Heart left ventricle (tissue), 16 donors: ENCODE measurements around the gene SAA4. TPM values are rescaled to one million over a fixed set of nuclear protein-coding genes. Genes with fewer than 3 reads are reported as not detected.
"Not testable (repeated sequence)": the region's sequence is repeated elsewhere in the genome, so short reads cannot be mapped to it uniquely, and the experiment has no call there.

Experiments used
- ATAC-seq, 4 donors: fragments of 200-7000 bp; cut with Tn5 transposase; one replicate each; pipeline ENCODE4 v1.9.1; 2020 to 2022; ENCODE audit warnings: moderate library complexity in 4 of 4, mild to moderate bottlenecking in 3 of 4, moderate number of reproducible peaks in 1 of 4
- DNase-seq, 5 donors: peaks; one replicate each; pipeline ENCODE4 v3.0.0-alpha.2; 2020
- H3K27ac ChIP-seq, 12 donors: fragments of 200-600 bp; sonication (generic) in 4 of 12; one replicate each; pipeline versions ENCODE4 v1.5.0 to v1.8.0; 2016 to 2022; ENCODE audit warnings: mild to moderate bottlenecking in 2 of 12
- H3K27me3 ChIP-seq, 9 donors: fragments of 200-600 bp; sonication (generic) in 2 of 9; one replicate each; pipeline versions ENCODE4 v1.5.1 to v1.8.0; 2016 to 2022; ENCODE audit warnings: mild to moderate bottlenecking in 3 of 9
- H3K36me3 ChIP-seq, 9 donors: fragments of 200-600 bp; sonication (generic) in 2 of 9; one replicate each; pipeline versions ENCODE4 v1.5.0 to v1.8.0; 2018 to 2022; ENCODE audit warnings: mild to moderate bottlenecking in 2 of 9
- H3K4me1 ChIP-seq, 12 donors: fragments of 200-600 bp; sonication (generic) in 4 of 12; one replicate each; pipeline versions ENCODE4 v1.5.0 to v1.8.0; 2016 to 2022; ENCODE audit warnings: mild to moderate bottlenecking in 3 of 12
- H3K4me3 ChIP-seq, 12 donors: fragments of 200-600 bp; sonication (generic) in 4 of 12; one replicate each; pipeline versions ENCODE4 v1.5.0 to v1.8.0; 2017 to 2022; ENCODE audit warnings: mild to moderate bottlenecking in 9 of 12, moderate library complexity in 4 of 12
- H3K9me3 ChIP-seq, 12 donors: fragments of 200-600 bp; sonication (generic) in 4 of 12; one replicate each; pipeline versions ENCODE4 v1.5.0 to v1.8.0; 2016 to 2022; ENCODE audit warnings: mild to moderate bottlenecking in 1 of 12
- CTCF ChIP-seq, 12 donors: fragments of 200-600 bp; sonication (generic) in 4 of 12; IDR thresholded peaks; one replicate each; pipeline versions ENCODE4 v1.5.0 to v1.8.0; 2018 to 2022; ENCODE audit warnings: antibody characterized with exemption in 12 of 12, mild to moderate bottlenecking in 5 of 12
- POLR2A ChIP-seq, 2 donors: fragments of 450-650 bp; IDR thresholded peaks; one replicate each; pipeline ENCODE4 v1.6.1; 2017; ENCODE audit warnings: antibody characterized with exemption in 2 of 2, mild to moderate bottlenecking in 2 of 2, moderate library complexity in 2 of 2
- WGBS, 4 donors: extraction: QIAGEN DNeasy Blood & Tissue Kit in 2 of 4; methylation state at CpG; one replicate each; pipeline versions ENCODE4 v1.1.5 to v1.1.7; 2013 to 2018; 5-methylcytosine and 5-hydroxymethylcytosine counted together
- intact Hi-C, 10 donors: fragments of 100-400 bp; cut with DNase I; formaldehyde crosslinking; loops; one replicate each; pipeline versions ENCODE4 v1.11.1 to v1.14.2; 2022
- polyA plus RNA-seq, 2 donors: library from polyadenylated mRNA; stranded (reverse); fragments of 200-250 nt; gene quantifications; one replicate each; pipeline ENCODE4 v1.2.3, GENCODE V29; 2013
- total RNA-seq, 9 donors: library from RNA; depleted of rRNA in 2 of 9; stranded (reverse); fragments of >200 nt in 2 of 9; fragmentation: NEBNext Ultra II Directional in 3 of 9; extraction: Animal tissue kit (Norgen Biotek cat#: 25700) in 3 of 9; gene quantifications; one replicate each; pipeline versions ENCODE4 v1.1.0 to v1.2.4, GENCODE V29; 2016 to 2023
- donor health status: ischemic (EF 13 %, LVEDD 7.1; RV severe dilation, severe dysfunction).
- donor health status: healthy with polysubstance abuse.
- donor health status: DM: no; HTN: yes; CAD: no.
- donor health status: DM: no; HTN: no; CAD: no.
- donor health status: ischemic (EF 25% LVEDD 6.9; RV normal size, moderate dysfunction).
- donor health status: ischemic (EF 25% LVEDD 5.7; RV mildly dilated, moderate dysfunction).
- donor health status: healthy.
- donor health status: DM: yes; HTN: yes; CAD: no.
- donor health status: ischemic (EF 35%, LVEDD 5.7; RV mildly dilated, moderate dysfunction).
- donor health status: nonischemic (EF 11% LVEDD 7.7; RV severe dilation, severe dysfunction).
- donor health status: DM: yes; HTN: yes; CAD: no.
- donor health status: PGD.
- donor health status: ischemic (EF 29% LVEDD 5.4; RV normal size, mild dysfunction).
- donor health status: nonischemic (EF 23%, LVEDD 6.1; RV moderate dilation, normal function).

The SAA4 gene
- total and polyA plus RNA-seq, 11 donors: not detected

GRCh38 chr11:18193010-18193409 is 43.6 kb downstream of the SAA4 start:
- Histone ChIP-seq H3K9me3 (no peaks in the 10 kb centered on the region), H3K36me3 (no peaks in the 10 kb centered on the region), H3K4me1 (no peaks in the 10 kb centered on the region), H3K4me3 (no peak overlapping the region), H3K27me3 (peaks cover 0 to 16% (median 0%) of the 10 kb centered on the region in 9 donors), H3K27ac (no peak overlapping the region)
- ATAC-seq (no peak), DNase-seq (no peak)
- intact Hi-C loops: no loop called here
- 19 to 27% (median 24%) methylated on average over 4 of the region's 4 CpGs for WGBS, 4 donors
- no peak for TF ChIP-seq CTCF (IDR thresholded peaks at IDR 0.05)
- TF ChIP-seq POLR2A (IDR thresholded peaks at IDR 0.05): no peak

GRCh38 chr11:18191376-18191775 is 45.2 kb downstream of the SAA4 start:
- WGBS, 4 donors: 91 to 95% (median 94%) methylated on average over 3 of the region's 3 CpGs
- H3K9me3 ChIP-seq: no peaks in the 10 kb centered on the region
- H3K4me3 ChIP-seq: no peak overlapping the region
- TF ChIP-seq POLR2A (IDR thresholded peaks at IDR 0.05): no peak
- TF ChIP-seq CTCF (IDR thresholded peaks at IDR 0.05): no peak
- no peaks in the 10 kb centered on the region for H3K4me1 ChIP-seq
- peaks cover 0 to 26% (median 0%) of the 10 kb centered on the region in 9 donors for H3K27me3 ChIP-seq
- DNase-seq: no peak
- H3K27ac ChIP-seq: no peak overlapping the region
- no peak for ATAC-seq
- intact Hi-C loops: no loop called here
- no peaks in the 10 kb centered on the region for H3K36me3 ChIP-seq

- intact Hi-C loops, H3K4me3 ChIP-seq, DNase-seq, H3K27ac ChIP-seq, H3K36me3 ChIP-seq, ATAC-seq, H3K4me1 ChIP-seq, H3K9me3 ChIP-seq: not testable (repeated sequence)
- H3K27me3 ChIP-seq: peaks cover 0 to 26% (median 0%) of the 10 kb centered on the region in 9 donors
- WGBS, 4 donors: 88 to 91% (median 89%) methylated on average over 34 of the region's 34 CpGs
These were observed 46.9 kb downstream of the SAA4 start for GRCh38 chr11:18189476-18190245.

GRCh38 chr11:18188796-18189195 is 47.8 kb downstream of the SAA4 start:
- Histone ChIP-seq H3K27ac (no peak overlapping the region), H3K4me3 (no peak overlapping the region), H3K9me3 (no peaks in the 10 kb centered on the region), H3K36me3 (no peaks in the 10 kb centered on the region), H3K27me3 (peaks cover 0 to 26% (median 0%) of the 10 kb centered on the region in 9 donors), H3K4me1 (no peaks in the 10 kb centered on the region)
- 90 to 94% (median 93%) methylated on average over 24 of the region's 24 CpGs for WGBS, 4 donors
- DNase-seq: no peak
- no peak for TF ChIP-seq POLR2A (IDR thresholded peaks at IDR 0.05)
- no peak for TF ChIP-seq CTCF (IDR thresholded peaks at IDR 0.05)
- intact Hi-C loops: no loop called here
- no peak for ATAC-seq

Other genes starting within 250 kb of the SAA4 start
- gene SERGEF, start 223.8 kb downstream of the SAA4 start, total RNA-seq: 10 to 100 TPM; 11.6 to 26.4 (median 22.1) TPM
- 10 to 100 TPM; 16.0 to 55.0 TPM for gene SERGEF, start 223.8 kb downstream of the SAA4 start, polyA plus RNA-seq
- gene TPH1, start 190.5 kb downstream of the SAA4 start, total RNA-seq: under 1 TPM in 4 of 9 donors, not detected in 5; 0.06 to 0.45 (median 0.19) TPM
- under 1 TPM; 0.11 to 0.19 TPM for gene TPH1, start 190.5 kb downstream of the SAA4 start, polyA plus RNA-seq
- 1 to 10 TPM; 4.9 to 7.6 (median 6.6) TPM for gene SAAL1, start 130.7 kb downstream of the SAA4 start, total RNA-seq
- 10 to 100 TPM in 1 of 2 donors, 1 to 10 TPM in 1; 7.5 to 10.9 TPM for gene SAAL1, start 130.7 kb downstream of the SAA4 start, polyA plus RNA-seq
- gene MRGPRX3, start 104.2 kb downstream of the SAA4 start, total RNA-seq: not detected
- gene MRGPRX3, start 104.2 kb downstream of the SAA4 start, polyA plus RNA-seq: not detected
- gene MRGPRX4, start 64.0 kb downstream of the SAA4 start, total RNA-seq: not detected
- not detected for gene MRGPRX4, start 64.0 kb downstream of the SAA4 start, polyA plus RNA-seq
- gene SAA2, start 11.9 kb upstream of the SAA4 start, total RNA-seq: 1 to 10 TPM in 3 of 9 donors, under 1 TPM in 1, not detected in 5; 0.56 to 2.2 (median 1.3) TPM
- gene SAA2, start 11.9 kb upstream of the SAA4 start, polyA plus RNA-seq: 1 to 10 TPM in 1 of 2 donors, not detected in 1; 1.9 TPM
- gene SAA1, start 29.5 kb upstream of the SAA4 start, total RNA-seq: 1 to 10 TPM in 4 of 9 donors, not detected in 5; 1.4 to 8.6 (median 2.3) TPM
- 1 to 10 TPM; 6.0 to 7.2 TPM for gene SAA1, start 29.5 kb upstream of the SAA4 start, polyA plus RNA-seq
- gene HPS5, start 85.3 kb upstream of the SAA4 start, total RNA-seq: 10 to 100 TPM in 7 of 9 donors, 1 to 10 TPM in 2; 6.4 to 19.3 (median 12.5) TPM
- gene HPS5, start 85.3 kb upstream of the SAA4 start, polyA plus RNA-seq: 1 to 10 TPM; 6.1 to 9.8 TPM
- 10 to 100 TPM; 19.8 to 37.2 (median 25.4) TPM for gene GTF2H1, start 85.8 kb upstream of the SAA4 start, total RNA-seq
- 10 to 100 TPM; 11.1 to 31.2 TPM for gene GTF2H1, start 85.8 kb upstream of the SAA4 start, polyA plus RNA-seq
- 100 to 1,000 TPM; 191 to 688 (median 322) TPM for gene LDHA, start 157.8 kb upstream of the SAA4 start, total RNA-seq
- 100 to 1,000 TPM; 212 to 961 TPM for gene LDHA, start 157.8 kb upstream of the SAA4 start, polyA plus RNA-seq
- gene LDHC, start 175.5 kb upstream of the SAA4 start, total RNA-seq: 1 to 10 TPM in 2 of 9 donors, not detected in 7; 1.6 to 1.9 TPM
- gene LDHC, start 175.5 kb upstream of the SAA4 start, polyA plus RNA-seq: 1 to 10 TPM in 1 of 2 donors, not detected in 1; 1.5 TPM
- not detected for gene LDHAL6A, start 219.1 kb upstream of the SAA4 start, total RNA-seq
- not detected for gene LDHAL6A, start 219.1 kb upstream of the SAA4 start, polyA plus RNA-seq